NCI-H2029 (cell line): Measurements from ENCODE around the gene PFN3.
A peak's percentile ranks its signal among the peaks of the same experiment; 100 is the strongest.

Source experiments
- DNase-seq: peaks from one replicate; lab custom pipeline; 2025; lab: John Stamatoyannopoulos, UW

The PFN3 gene

GRCh38 chr5:177399997-177400868 lies at the start of gene PFN3:
TSS of gene PFN3 (minus strand) at chr5:177400661. CDS start at chr5:177400576, 85 bp downstream.
- DNase-seq = no peak

GRCh38 chr5:177449140-177450061 lies 48.9 kb upstream of the PFN3 start:
- DNase-seq = no peak

- no peak for DNase-seq
Measured at GRCh38 chr5:177448244-177448950, 47.9 kb upstream of the PFN3 start.

- DNase-seq = peak; percentile 39
Measured at GRCh38 chr5:177447611-177448243, 47.3 kb upstream of the PFN3 start.

- DNase-seq = peak; percentile 52
Measured at GRCh38 chr5:177447066-177447610, 46.7 kb upstream of the PFN3 start.

- DNase-seq = peak; percentile 34
Measured at GRCh38 chr5:177446200-177447065, 46.0 kb upstream of the PFN3 start, which contains the start of gene PRR7. TSS of gene PRR7 (plus strand) at chr5:177446814. CDS start at chr5:177455068, 8,254 bp downstream.

GRCh38 chr5:177445917-177446199 lies 45.4 kb upstream of the PFN3 start:
- no peak for DNase-seq

GRCh38 chr5:177445052-177445916 lies 44.8 kb upstream of the PFN3 start:
- DNase-seq = no peak

- no peak for DNase-seq
Measured at GRCh38 chr5:177444106-177445051, 43.9 kb upstream of the PFN3 start.

- DNase-seq = no peak
Measured at GRCh38 chr5:177443144-177443983, 42.9 kb upstream of the PFN3 start.

- DNase-seq = no peak
Measured at GRCh38 chr5:177442066-177442826, 41.8 kb upstream of the PFN3 start.

- no peak for DNase-seq
Measured at GRCh38 chr5:177440990-177441780, 40.7 kb upstream of the PFN3 start.

GRCh38 chr5:177440211-177440989 lies 39.9 kb upstream of the PFN3 start:
- DNase-seq = no peak

GRCh38 chr5:177439518-177440053 lies 39.1 kb upstream of the PFN3 start:
- no peak for DNase-seq

GRCh38 chr5:177438468-177438867 lies 38.0 kb upstream of the PFN3 start:
- DNase-seq = no peak
